ENCODE data around the gene MALRD1.

Gene MALRD1

GRCh38 chr10:19048489-19048888, at the start of gene MALRD1:
TSS of gene MALRD1 (plus strand) at chr10:19048801. CDS start at chr10:19048939, 138 bp downstream.
- DNase-seq (ENCODE audit: low read depth) = no peak

- no peak for DNase-seq (ENCODE audit: low read depth)
Observed at GRCh38 chr10:19003341-19003740, 45.3 kb upstream of the MALRD1 start.

GRCh38 chr10:19012111-19012510, 36.5 kb upstream of the MALRD1 start:
- no peak for DNase-seq (ENCODE audit: low read depth)

GRCh38 chr10:19014034-19014433, 34.6 kb upstream of the MALRD1 start:
- DNase-seq (ENCODE audit: low read depth) = no peak

GRCh38 chr10:19014498-19014897, 34.1 kb upstream of the MALRD1 start:
- DNase-seq (ENCODE audit: low read depth) = no peak

GRCh38 chr10:19017116-19017890, 31.3 kb upstream of the MALRD1 start:
- no peak for DNase-seq (ENCODE audit: low read depth)

DNA sequence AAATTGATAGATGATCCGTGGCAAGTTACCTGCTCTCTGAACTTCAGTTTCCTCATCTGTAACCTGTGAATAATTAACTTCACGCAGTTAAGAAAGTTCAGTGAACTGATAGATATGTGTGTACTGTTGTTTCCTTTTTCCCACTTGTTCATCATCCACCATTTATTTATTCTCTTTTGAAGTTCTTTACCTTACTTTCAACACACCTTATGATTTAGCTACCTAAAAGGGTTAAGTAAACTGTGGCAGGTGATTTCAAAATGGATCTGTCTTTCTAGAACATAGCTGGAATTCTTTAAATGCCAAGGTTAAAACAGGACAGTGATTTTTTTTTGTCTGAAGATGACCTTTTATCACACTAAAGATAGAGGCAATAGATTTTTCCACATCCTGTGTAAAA, 27.4 kb upstream of the MALRD1 start:
- DNase-seq (ENCODE audit: low read depth) = no peak

DNA sequence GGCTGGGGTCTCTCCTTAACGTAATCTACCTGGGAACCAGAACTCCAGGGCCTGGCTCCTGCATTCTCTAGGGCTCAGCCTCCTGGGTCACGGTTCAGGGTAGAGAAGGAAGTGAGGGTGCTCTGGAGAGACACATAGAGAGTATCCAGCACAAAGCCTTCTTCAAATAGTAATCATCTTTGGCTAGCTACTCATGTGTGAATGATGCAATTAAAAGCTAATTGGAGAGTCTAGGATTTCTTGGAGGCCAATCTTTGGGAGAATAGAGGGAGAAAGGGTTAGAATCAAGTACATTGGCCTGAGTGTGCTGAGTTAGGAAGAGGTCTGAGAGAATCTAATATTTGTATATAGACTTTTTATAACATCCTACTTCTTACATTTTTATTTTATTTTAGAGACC, 24.0 kb upstream of the MALRD1 start:
- DNase-seq (ENCODE audit: low read depth) = no peak

- DNase-seq (ENCODE audit: low read depth) = no peak
Observed at GRCh38 chr10:19031763-19032162, 16.8 kb upstream of the MALRD1 start.

GRCh38 chr10:19033741-19034140, 14.9 kb upstream of the MALRD1 start:
- DNase-seq (ENCODE audit: low read depth) = no peak

DNA sequence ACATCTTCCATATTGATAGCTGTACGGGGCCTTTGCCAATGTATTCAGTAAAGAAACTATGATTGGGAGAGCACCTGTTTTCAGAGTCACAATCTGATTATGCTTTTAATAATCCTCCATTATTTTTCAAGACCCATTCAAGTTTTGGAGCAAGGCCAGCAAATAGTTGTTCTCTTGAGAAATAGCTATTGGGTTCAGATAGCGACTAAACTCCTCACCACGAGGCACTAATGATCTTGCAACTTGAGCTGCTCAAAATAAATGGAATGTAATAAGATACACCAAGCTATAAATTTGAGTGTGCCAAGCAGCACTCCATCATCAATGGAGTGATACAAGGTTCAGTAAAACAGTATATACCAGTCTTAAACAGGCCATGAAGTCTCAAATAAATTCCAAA, 7.4 kb upstream of the MALRD1 start:
- DNase-seq (ENCODE audit: low read depth) = no peak

DNA sequence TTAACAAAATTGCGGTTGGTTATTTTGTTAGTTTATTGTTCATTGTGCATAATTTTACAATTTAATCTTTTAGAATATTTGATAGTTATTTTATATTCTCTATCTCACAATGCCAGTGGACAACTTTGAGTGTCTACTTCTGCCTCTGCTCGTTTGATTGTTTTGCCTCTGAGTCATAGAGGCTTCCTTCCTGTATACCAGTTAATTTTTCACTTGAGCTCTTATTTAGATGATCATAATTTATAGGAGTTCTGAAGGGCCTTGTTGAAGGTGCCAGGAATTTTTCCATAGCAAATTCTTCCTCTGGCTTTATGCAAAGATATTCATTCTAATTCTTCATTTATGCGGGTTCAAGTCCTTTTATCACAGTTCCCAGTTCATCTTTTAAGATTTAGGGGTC, 5.2 kb upstream of the MALRD1 start:
- no peak for DNase-seq (ENCODE audit: low read depth)

- no peak for DNase-seq (ENCODE audit: low read depth)
Observed at GRCh38 chr10:19046679-19047078, 1.9 kb upstream of the MALRD1 start.

DNA sequence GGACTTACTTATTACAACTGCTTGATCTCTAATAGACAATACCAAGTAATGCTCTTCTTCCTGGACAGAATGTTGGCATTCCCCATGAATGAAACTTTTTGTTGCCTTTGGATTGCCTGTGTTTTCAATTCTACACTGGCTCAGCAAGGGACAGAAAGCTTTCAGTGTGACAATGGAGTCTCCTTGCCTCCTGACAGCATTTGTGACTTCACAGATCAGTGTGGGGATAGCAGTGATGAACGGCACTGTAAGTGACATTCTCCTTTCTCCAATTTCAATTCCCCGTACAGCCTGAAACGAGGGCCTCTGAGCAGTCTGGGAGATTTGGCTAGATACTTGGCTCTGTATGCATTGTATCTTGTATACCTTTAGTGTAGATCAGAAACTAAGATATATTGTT, 290 bp downstream of the MALRD1 start:
- no peak for DNase-seq (ENCODE audit: low read depth)

DNA sequence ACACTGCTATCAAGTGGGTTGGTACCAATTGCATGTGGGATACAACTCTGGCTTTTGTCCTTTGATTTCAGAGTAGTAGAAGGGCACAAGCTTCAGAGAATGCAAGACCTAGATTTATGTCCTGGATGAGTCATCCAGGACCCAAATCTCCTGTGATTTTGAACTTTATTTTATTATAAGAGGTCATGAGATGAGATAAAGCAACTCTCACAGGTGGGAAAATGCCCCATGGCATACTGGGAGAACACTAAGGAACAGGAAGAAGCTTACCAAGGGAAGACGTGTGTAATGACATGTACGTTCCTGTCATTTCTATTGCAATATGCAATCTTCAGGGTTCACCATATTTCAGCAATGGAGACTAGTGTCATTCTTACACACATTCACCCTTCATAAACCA, 966 bp downstream of the MALRD1 start:
- no peak for DNase-seq (ENCODE audit: low read depth)

GRCh38 chr10:19054289-19054835, 5.8 kb downstream of the MALRD1 start:
- no peak for DNase-seq (ENCODE audit: low read depth)

DNA sequence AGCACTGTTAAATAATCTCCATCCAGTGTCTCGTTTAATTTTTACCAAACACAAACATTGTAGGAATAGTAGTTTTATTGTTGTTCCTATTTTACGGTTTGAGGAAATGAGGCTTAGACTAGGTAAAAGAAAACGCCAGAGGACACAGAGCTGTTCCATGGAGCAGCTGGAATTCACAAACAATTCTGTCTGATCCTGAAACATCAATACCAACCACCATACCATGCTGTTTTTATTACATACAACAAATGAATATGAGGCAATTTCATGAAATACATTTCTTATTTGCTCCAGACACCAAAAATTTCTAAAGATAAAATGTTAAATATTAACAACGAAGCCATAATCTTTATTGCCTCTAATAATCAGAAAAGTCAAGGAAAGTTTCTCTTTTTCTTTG, 9.4 kb downstream of the MALRD1 start:
- no peak for DNase-seq (ENCODE audit: low read depth)

GRCh38 chr10:19063986-19064385, 15.4 kb downstream of the MALRD1 start:
- DNase-seq (ENCODE audit: low read depth) = no peak

- no peak for DNase-seq (ENCODE audit: low read depth)
Observed at GRCh38 chr10:19071946-19072345, 23.3 kb downstream of the MALRD1 start.

GRCh38 chr10:19077276-19077675, 28.7 kb downstream of the MALRD1 start:
- no peak for DNase-seq (ENCODE audit: low read depth)

DNA sequence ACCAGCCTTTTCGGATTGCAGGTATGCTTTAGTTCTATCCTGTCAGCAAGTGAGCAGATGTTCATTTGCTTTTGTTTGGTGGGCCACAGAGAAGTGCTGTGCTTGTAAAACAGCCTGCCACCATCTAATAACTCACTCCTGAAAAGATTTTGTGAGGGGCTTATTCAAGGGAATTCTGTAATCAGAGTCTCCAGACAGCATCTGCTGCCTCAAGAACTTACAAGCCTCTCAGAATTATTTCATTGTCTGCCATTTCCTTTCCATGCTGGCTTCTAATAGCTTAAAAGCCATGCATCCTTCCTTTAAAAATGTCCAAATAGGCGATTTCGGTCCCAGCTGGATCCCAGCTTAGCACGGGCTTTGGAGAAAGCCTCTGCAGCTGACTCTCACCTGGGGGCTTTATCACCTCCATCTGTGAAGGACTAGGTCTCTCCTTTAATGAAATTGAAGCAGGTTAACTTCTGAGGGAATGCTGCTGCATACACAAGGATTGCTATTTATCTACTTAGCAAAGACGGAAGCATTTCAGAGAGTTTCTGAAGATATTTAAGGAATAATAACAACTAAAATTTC, 48.0 kb downstream of the MALRD1 start:
- DNase-seq (ENCODE audit: low read depth) = no peak

DNA sequence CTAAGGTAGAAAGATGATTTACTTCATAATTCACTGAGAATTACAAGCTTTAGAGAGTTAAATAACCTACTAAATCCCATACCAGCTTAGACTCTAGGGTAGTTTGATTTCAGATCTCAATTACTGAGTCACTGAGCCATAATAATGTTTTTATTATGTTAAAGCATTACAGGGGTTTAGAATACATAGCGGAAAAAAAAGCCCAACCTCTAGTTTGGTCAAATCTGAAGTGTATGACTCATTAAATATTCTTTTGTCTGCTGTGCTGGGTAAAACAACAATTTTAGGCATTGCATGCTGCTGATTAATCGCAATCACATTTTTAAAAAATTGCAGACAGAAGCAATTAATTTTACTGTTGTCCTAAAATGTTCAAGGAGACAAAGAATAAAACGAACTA, 48.5 kb downstream of the MALRD1 start:
- no peak for DNase-seq (ENCODE audit: low read depth)

- DNase-seq (ENCODE audit: low read depth) = no peak
Observed at GRCh38 chr10:19098803-19099202, 50.2 kb downstream of the MALRD1 start.

- no peak for DNase-seq (ENCODE audit: low read depth)
Observed at GRCh38 chr10:19107406-19107805, 58.8 kb downstream of the MALRD1 start.

Data from stimulated activated CD8-positive, alpha-beta memory T cell treated with anti-CD3 and anti-CD28 coated beads, Interleukin-15, amount 100 ng/mL, for 1 hour (primary cell).